Measurements from ENCODE around the gene ZBTB12. TPM values are rescaled to one million over a fixed set of nuclear protein-coding genes. Genes with fewer than 3 reads are reported as not detected.

The ZBTB12 gene
- total RNA-seq, 1 donor from 2014 or later: 37.1 TPM

- TF ChIP-seq, protein P1, sequence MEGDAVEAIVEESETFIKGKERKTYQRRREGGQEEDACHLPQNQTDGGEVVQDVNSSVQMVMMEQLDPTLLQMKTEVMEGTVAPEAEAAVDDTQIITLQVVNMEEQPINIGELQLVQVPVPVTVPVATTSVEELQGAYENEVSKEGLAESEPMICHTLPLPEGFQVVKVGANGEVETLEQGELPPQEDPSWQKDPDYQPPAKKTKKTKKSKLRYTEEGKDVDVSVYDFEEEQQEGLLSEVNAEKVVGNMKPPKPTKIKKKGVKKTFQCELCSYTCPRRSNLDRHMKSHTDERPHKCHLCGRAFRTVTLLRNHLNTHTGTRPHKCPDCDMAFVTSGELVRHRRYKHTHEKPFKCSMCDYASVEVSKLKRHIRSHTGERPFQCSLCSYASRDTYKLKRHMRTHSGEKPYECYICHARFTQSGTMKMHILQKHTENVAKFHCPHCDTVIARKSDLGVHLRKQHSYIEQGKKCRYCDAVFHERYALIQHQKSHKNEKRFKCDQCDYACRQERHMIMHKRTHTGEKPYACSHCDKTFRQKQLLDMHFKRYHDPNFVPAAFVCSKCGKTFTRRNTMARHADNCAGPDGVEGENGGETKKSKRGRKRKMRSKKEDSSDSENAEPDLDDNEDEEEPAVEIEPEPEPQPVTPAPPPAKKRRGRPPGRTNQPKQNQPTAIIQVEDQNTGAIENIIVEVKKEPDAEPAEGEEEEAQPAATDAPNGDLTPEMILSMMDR (IDR thresholded peaks at IDR 0.05; ENCODE audit: unreplicated experiment): no peak
- H3K4me3 Mint-ChIP-seq: no peak overlapping the region
- H3K4me1 Mint-ChIP-seq: no peaks in the 10 kb centered on the region
- no peaks in the 10 kb centered on the region for H3K9me3 Mint-ChIP-seq
- no peaks in the 10 kb centered on the region for H3K36me3 Mint-ChIP-seq
- H3K27ac Mint-ChIP-seq: no peak overlapping the region
- H3K27me3 Mint-ChIP-seq (ENCODE audit: low read depth): peaks cover 51% of the 10 kb centered on the region
- DNase-seq (ENCODE audit: low spot score in 2 of 2, unreplicated experiment in 2 of 2): no peak
Measured at GRCh38 chr6:31947070-31947675, 45.3 kb upstream of the ZBTB12 start.

DNA sequence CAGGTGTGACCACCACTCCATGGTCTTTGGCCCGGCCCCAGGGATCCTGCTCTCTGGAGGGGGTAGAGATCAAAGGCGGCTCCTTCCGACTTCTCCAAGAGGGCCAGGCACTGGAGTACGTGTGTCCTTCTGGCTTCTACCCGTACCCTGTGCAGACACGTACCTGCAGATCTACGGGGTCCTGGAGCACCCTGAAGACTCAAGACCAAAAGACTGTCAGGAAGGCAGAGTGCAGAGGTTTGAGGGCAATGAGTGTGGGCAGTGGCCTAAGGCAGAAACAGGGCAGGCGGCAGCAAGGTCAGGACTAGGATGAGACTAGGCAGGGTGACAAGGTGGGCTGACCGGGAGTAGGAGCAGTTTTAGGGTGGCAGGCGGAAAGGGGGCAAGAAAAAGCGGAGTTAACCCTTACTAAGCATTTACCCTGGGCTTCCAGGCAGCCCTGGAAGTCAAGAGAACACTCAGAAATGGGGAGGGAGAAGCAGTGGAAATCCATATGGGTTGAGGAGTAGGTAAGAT lies 44.5 kb upstream of the ZBTB12 start:
- Mint-ChIP-seq H3K9me3 (no peaks in the 10 kb centered on the region), H3K4me1 (no peaks in the 10 kb centered on the region), H3K4me3 (no peak overlapping the region), H3K27ac (no peak overlapping the region), H3K27me3 (ENCODE audit: low read depth) (peaks cover 53% of the 10 kb centered on the region), H3K36me3 (no peaks in the 10 kb centered on the region)
- DNase-seq (ENCODE audit: low spot score in 2 of 2, unreplicated experiment in 2 of 2): no peak
- TF ChIP-seq, protein P1 (IDR thresholded peaks at IDR 0.05; ENCODE audit: unreplicated experiment): no peak

DNA sequence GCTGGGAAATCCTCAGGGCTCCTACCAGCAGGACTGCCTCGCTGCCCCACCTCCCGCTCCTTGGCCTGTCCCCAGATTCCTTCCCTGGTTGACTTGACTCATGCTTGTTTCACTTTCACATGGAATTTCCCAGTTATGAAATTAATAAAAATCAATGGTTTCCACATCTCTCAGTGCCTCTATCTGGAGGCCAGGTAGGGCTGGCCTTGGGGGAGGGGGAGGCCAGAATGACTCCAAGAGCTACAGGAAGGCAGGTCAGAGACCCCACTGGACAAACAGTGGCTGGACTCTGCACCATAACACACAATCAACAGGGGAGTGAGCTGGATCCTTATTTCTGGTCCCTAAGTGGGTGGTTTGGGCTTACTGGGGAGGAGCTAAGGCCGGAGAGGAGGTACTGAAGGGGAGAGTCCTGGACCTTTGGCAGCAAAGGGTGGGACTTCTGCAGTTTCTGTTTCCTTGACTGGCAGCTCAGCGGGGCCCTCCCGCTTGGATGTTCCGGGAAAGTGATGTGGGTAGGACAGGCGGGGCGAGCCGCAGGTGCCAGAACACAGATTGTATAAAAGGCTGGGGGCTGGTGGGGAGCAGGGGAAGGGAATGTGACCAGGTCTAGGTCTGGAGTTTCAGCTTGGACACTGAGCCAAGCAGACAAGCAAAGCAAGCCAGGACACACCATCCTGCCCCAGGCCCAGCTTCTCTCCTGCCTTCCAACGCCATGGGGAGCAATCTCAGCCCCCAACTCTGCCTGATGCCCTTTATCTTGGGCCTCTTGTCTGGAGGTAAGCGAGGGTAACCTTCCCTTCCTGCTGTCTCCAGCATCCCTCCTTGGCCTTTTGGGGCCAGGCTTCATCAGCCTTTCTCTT lies 43.9 kb upstream of the ZBTB12 start, which contains the start of gene CFB:
Gene CFB, plus strand, starts transcription at position 589 of the 863 bp plus-strand sequence. Its CDS starts 127 bp downstream, at position 716.
- H3K27ac Mint-ChIP-seq: no peak within 1 kb of the TSS
- no peaks in the 10 kb centered on the region for H3K9me3 Mint-ChIP-seq
- no peaks in the 10 kb centered on the region for H3K36me3 Mint-ChIP-seq
- H3K27me3 Mint-ChIP-seq (ENCODE audit: low read depth): peaks cover 53% of the 10 kb centered on the region
- DNase-seq (ENCODE audit: low spot score in 2 of 2, unreplicated experiment in 2 of 2): no peak
- TF ChIP-seq, protein P1 (IDR thresholded peaks at IDR 0.05; ENCODE audit: unreplicated experiment): no peak
- H3K4me1 Mint-ChIP-seq: no peaks in the 10 kb centered on the region
- H3K4me3 Mint-ChIP-seq: no peak within 1 kb of the TSS

- DNase-seq (ENCODE audit: low spot score in 2 of 2, unreplicated experiment in 2 of 2): no peak
- TF ChIP-seq, protein P1 (IDR thresholded peaks at IDR 0.05; ENCODE audit: unreplicated experiment): no peak
- no peaks in the 10 kb centered on the region for H3K9me3 Mint-ChIP-seq
- no peaks in the 10 kb centered on the region for H3K4me1 Mint-ChIP-seq
- no peaks in the 10 kb centered on the region for H3K36me3 Mint-ChIP-seq
- H3K4me3 Mint-ChIP-seq: no peak overlapping the region
- H3K27me3 Mint-ChIP-seq (ENCODE audit: low read depth): peaks cover 53% of the 10 kb centered on the region
- H3K27ac Mint-ChIP-seq: no peak overlapping the region
Measured at GRCh38 chr6:31945154-31945506, 43.2 kb upstream of the ZBTB12 start.

DNA sequence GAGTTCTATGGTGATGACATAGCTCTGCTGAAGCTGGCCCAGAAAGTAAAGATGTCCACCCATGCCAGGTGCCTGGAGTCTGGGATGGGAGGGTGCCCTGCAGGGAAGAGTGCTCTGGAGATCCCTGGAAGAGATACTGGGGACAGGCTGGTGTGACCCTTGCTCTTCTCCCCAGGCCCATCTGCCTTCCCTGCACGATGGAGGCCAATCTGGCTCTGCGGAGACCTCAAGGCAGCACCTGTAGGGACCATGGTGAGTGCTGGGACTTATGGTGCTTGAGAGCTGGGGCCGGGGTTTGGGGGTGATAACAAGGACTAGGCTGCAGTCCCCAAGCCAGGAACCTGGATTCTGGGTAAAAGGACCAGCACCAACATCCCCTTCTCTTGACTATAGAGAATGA lies 41.9 kb upstream of the ZBTB12 start:
- no peaks in the 10 kb centered on the region for H3K4me1 Mint-ChIP-seq
- peaks cover 53% of the 10 kb centered on the region for H3K27me3 Mint-ChIP-seq (ENCODE audit: low read depth)

More for the DNA sequence above, 41.9 kb upstream of the ZBTB12 start:
- no peak overlapping the region for H3K4me3 Mint-ChIP-seq
- TF ChIP-seq, protein P1 (IDR thresholded peaks at IDR 0.05; ENCODE audit: unreplicated experiment): no peak
- H3K9me3 Mint-ChIP-seq: no peaks in the 10 kb centered on the region
- H3K36me3 Mint-ChIP-seq: no peaks in the 10 kb centered on the region
- DNase-seq (ENCODE audit: low spot score in 2 of 2, unreplicated experiment in 2 of 2): no peak
- no peak overlapping the region for H3K27ac Mint-ChIP-seq

Measured in mesothelial cell of epicardium (in vitro differentiated cells).